HEK293 (cell line): ENCODE measurements around the gene ZFYVE28.

Experiments
- EGR2 ChIP-seq: fragments of 450-650 bp; formaldehyde crosslinking; IDR thresholded peaks from 2 replicates; pipeline ENCODE4 v1.5.1; 2016; ENCODE audit warnings: low read depth, missing biosample characterization, missing genetic modification characterization
- ZNF202 ChIP-seq: fragments of 450-650 bp; formaldehyde crosslinking; IDR thresholded peaks from 2 replicates; pipeline ENCODE4 v1.5.1; 2016; ENCODE audit warnings: missing biosample characterization, missing genetic modification characterization, borderline replicate concordance
- ZNF239 ChIP-seq: fragments of 450-650 bp; formaldehyde crosslinking; IDR thresholded peaks from 2 replicates; pipeline ENCODE4 v1.5.1; 2016; ENCODE audit warnings: missing biosample characterization, missing genetic modification characterization
- ZNF560 ChIP-seq: fragments of 450-650 bp; formaldehyde crosslinking; IDR thresholded peaks from 2 replicates; pipeline ENCODE4 v1.5.1; 2017; ENCODE audit warnings: missing biosample characterization, missing genetic modification characterization, borderline replicate concordance
- ZSCAN30 ChIP-seq: fragments of 450-650 bp; IDR thresholded peaks from 2 replicates; pipeline ENCODE4 v1.5.1; 2018; ENCODE audit warnings: missing biosample characterization, mild to moderate bottlenecking, missing genetic modification characterization, moderate library complexity
- TF ChIP-seq, protein P1 (sequence below): fragments of 450-650 bp; formaldehyde crosslinking; IDR thresholded peaks from 2 replicates; pipeline ENCODE4 v1.5.1; 2016; ENCODE audit warnings: missing biosample characterization, missing genetic modification characterization
- TF ChIP-seq, protein P2 (sequence below): fragments of 450-650 bp; formaldehyde crosslinking; IDR thresholded peaks from 2 replicates; pipeline ENCODE4 v1.5.1; 2016; ENCODE audit warnings: missing biosample characterization, missing genetic modification characterization
- TF ChIP-seq, protein P3 (sequence below): fragments of 450-650 bp; IDR thresholded peaks from 2 replicates; pipeline ENCODE4 v1.5.1; 2018; ENCODE audit warnings: missing biosample characterization, mild to moderate bottlenecking, missing genetic modification characterization

DNA sequence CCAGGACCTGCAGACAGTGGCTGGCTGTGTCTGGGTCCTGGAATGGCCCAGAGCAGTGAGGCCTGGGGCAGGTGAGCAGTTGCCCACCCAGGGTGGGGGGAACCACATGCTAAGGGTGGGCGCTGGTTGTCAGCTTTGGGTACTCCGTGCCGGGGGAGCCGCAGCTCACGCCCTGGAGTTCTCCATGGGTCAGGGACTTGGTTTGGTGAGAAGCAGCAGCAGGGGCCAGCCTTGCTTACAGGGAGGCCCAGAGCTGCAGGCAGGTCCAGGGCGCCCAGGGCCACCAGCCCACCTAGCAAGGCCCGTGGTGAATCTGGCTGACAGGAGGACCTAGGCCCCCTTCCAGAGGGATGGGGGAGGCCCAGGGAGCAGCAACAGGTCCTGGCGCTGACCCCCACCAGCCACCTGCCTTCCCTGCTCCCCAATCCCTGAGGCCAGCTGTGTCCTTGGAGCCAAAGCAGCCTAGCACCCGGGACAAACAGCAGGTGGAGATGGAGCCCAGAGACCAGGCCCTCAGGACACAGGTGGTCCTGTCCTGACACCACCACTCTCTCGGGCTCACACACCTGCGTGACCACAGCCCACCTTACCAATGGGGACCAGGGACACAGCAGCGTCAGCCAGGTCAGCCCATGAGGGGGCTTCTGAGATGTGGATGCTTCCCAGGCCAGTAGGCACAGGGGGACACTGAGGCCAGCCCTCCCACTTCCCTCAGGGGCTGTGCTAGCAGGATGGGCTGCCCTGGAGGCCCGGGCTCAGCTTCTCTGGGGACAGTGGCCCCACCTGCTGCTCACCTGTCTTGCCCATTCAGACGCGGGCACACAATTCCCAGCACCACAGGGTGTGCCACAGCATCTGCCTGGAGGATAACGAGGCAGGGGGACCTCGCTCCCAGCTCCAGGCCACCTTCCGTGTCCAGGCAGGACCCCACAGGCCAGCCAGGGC is 160.1 kb downstream of the ZFYVE28 start:
- TF ChIP-seq, protein P1, sequence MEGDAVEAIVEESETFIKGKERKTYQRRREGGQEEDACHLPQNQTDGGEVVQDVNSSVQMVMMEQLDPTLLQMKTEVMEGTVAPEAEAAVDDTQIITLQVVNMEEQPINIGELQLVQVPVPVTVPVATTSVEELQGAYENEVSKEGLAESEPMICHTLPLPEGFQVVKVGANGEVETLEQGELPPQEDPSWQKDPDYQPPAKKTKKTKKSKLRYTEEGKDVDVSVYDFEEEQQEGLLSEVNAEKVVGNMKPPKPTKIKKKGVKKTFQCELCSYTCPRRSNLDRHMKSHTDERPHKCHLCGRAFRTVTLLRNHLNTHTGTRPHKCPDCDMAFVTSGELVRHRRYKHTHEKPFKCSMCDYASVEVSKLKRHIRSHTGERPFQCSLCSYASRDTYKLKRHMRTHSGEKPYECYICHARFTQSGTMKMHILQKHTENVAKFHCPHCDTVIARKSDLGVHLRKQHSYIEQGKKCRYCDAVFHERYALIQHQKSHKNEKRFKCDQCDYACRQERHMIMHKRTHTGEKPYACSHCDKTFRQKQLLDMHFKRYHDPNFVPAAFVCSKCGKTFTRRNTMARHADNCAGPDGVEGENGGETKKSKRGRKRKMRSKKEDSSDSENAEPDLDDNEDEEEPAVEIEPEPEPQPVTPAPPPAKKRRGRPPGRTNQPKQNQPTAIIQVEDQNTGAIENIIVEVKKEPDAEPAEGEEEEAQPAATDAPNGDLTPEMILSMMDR = no peak
- no peak for TF ChIP-seq EGR2 (tag by site-specific recombination)
- TF ChIP-seq ZNF239 (tag by site-specific recombination) = no peak
- TF ChIP-seq, protein P2, sequence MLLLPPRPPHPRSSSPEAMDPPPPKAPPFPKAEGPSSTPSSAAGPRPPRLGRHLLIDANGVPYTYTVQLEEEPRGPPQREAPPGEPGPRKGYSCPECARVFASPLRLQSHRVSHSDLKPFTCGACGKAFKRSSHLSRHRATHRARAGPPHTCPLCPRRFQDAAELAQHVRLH = no peak
- no peak for TF ChIP-seq ZNF202
- no peak for TF ChIP-seq ZSCAN30
- TF ChIP-seq, protein P3, sequence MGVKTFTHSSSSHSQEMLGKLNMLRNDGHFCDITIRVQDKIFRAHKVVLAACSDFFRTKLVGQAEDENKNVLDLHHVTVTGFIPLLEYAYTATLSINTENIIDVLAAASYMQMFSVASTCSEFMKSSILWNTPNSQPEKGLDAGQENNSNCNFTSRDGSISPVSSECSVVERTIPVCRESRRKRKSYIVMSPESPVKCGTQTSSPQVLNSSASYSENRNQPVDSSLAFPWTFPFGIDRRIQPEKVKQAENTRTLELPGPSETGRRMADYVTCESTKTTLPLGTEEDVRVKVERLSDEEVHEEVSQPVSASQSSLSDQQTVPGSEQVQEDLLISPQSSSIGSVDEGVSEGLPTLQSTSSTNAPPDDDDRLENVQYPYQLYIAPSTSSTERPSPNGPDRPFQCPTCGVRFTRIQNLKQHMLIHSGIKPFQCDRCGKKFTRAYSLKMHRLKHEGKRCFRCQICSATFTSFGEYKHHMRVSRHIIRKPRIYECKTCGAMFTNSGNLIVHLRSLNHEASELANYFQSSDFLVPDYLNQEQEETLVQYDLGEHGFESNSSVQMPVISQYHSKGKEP (tag by site-specific recombination) = no peak
- no peak for TF ChIP-seq ZNF560 (tag by site-specific recombination)
